Transverse colon (tissue), 4 donors: ENCODE measurements around the gene NME4. TPM values are rescaled to one million over a fixed set of nuclear protein-coding genes. Genes with fewer than 3 reads are reported as not detected.

Experiments
- DNase-seq: peaks from one replicate; pipeline ENCODE4 v3.0.0-alpha.2; 2019
- H3K27ac ChIP-seq, 4 donors: fragments of 200-600 bp; sonication (generic); 2 replicates each; pipeline ENCODE4 v1.5.1; 2016 to 2018; ENCODE audit warnings: inconsistent platforms in 4 of 4
- H3K27me3 ChIP-seq: fragments of 200-600 bp; sonication (generic); 2 replicates; pipeline ENCODE4 v1.5.1; 2017; ENCODE audit warnings: inconsistent platforms
- H3K36me3 ChIP-seq, 4 donors: fragments of 200-600 bp; sonication (generic); 2 replicates each; pipeline ENCODE4 v1.5.1; 2017 to 2019; ENCODE audit warnings: inconsistent platforms in 4 of 4
- H3K4me1 ChIP-seq, 4 donors: fragments of 200-600 bp; sonication (generic); 2 replicates each; pipeline ENCODE4 v1.5.1; 2017 to 2020; ENCODE audit warnings: inconsistent platforms in 4 of 4
- H3K4me3 ChIP-seq, 4 donors: fragments of 200-600 bp; sonication (generic); 1 replicate in 1 of 4; 2 replicates in 3 of 4; pipeline versions ENCODE4 v1.5.1 to v1.6.1; 2017 to 2019; ENCODE audit warnings: inconsistent platforms in 4 of 4
- H3K9me3 ChIP-seq, 2 donors: fragments of 200-600 bp; sonication (generic); 2 replicates each; pipeline ENCODE4 v1.5.1; 2017 to 2019; ENCODE audit warnings: inconsistent platforms in 2 of 2
- CTCF ChIP-seq, 5 experiments: fragments of 200-600 bp in 3 of 5; fragments of 450-650 bp in 2 of 5; sonication (generic) in 3 of 5; IDR thresholded peaks; 1 replicate in 2 of 5; 2 replicates in 3 of 5; pipeline ENCODE4 v1.5.1; 2016 to 2017; ENCODE audit warnings: antibody characterized with exemption in 5 of 5, inconsistent platforms in 3 of 5, mild to moderate bottlenecking in 2 of 5, moderate library complexity in 1 of 5
- EP300 ChIP-seq: sonication (generic); formaldehyde crosslinking; IDR thresholded peaks from one replicate; pipeline ENCODE4 v1.6.1; 2017; ENCODE audit warnings: antibody characterized with exemption, low read depth
- POLR2A ChIP-seq: fragments of 450-650 bp; IDR thresholded peaks from one replicate; pipeline ENCODE4 v1.6.1; 2016; ENCODE audit warnings: antibody characterized with exemption, mild to moderate bottlenecking, moderate library complexity
- POLR2AphosphoS5 ChIP-seq, 3 donors: sonication (generic); formaldehyde crosslinking; IDR thresholded peaks; one replicate each; pipeline ENCODE4 v1.6.1; 2016; ENCODE audit warnings: antibody characterized with exemption in 3 of 3
- WGBS, 2 donors: methylation state at CpG; one replicate each; pipeline ENCODE4 v1.1.5; 2018; ENCODE audit warnings: low coverage in 1 of 2; 5-methylcytosine and 5-hydroxymethylcytosine counted together
- in situ Hi-C, 4 donors: fragments of 200-750 bp; cut with MboI; loops; one replicate each; pipeline versions ENCODE4 v1.15.0 to v1.15.1; 2017; ENCODE audit warnings: low sequenced_read_pairs in 3 of 4, low pct_ligation_motif_present in 1 of 4, low pct_unique_long_range_greater_than_20kb in 1 of 4
- intact Hi-C: fragments of 100-400 bp; cut with DNase I; formaldehyde crosslinking; loops from one replicate; pipeline ENCODE4 v1.15.1; 2023; ENCODE audit warnings: low total_unique reads
- total RNA-seq, 4 donors: library from RNA; depleted of rRNA; stranded (reverse); fragments of >200 nt; gene quantifications; one replicate each; pipeline ENCODE4 v1.1.0, GENCODE V29; 2016

The NME4 gene
- total RNA-seq, 4 donors from 2014 or later, result 37.5 to 82.3 (median 58.1) TPM

- in situ Hi-C loops (no loop called here), intact Hi-C loops (no loop called here)
- WGBS, 2 donors, result 86% methylated on average over 23 of the region's 27 CpGs; no CpG with 5 or more reads in 1 of the 2 donors
- H3K9me3 ChIP-seq, result no peaks in the 10 kb centered on the region
- H3K36me3 ChIP-seq, result peaks cover 0 to 4% (median 0%) of the 10 kb centered on the region in 4 donors
- peaks cover 0 to 15% (median 6%) of the 10 kb centered on the region in 4 donors for H3K4me1 ChIP-seq
- no peaks in the 10 kb centered on the region for H3K27me3 ChIP-seq
- no peak for DNase-seq
- no peak overlapping the region for H3K27ac ChIP-seq
- TF ChIP-seq CTCF (IDR thresholded peaks at IDR 0.05), result no peak
- no peak for TF ChIP-seq POLR2AphosphoS5 (IDR thresholded peaks at IDR 0.05)
- no peak for TF ChIP-seq POLR2A
- no peak for TF ChIP-seq EP300
- H3K4me3 ChIP-seq, result no peak overlapping the region
Measured at GRCh38 chr16:405548-406506, 8.8 kb downstream of the NME4 start.

GRCh38 chr16:407253-407652 is 10.3 kb downstream of the NME4 start:
- Histone ChIP-seq H3K9me3 (no peaks in the 10 kb centered on the region), H3K27me3 (no peaks in the 10 kb centered on the region), H3K27ac (no peak overlapping the region), H3K4me1 (peaks cover 0 to 9% (median 3%) of the 10 kb centered on the region in 4 donors), H3K4me3 (no peak overlapping the region), H3K36me3 (peaks cover 0 to 4% (median 0%) of the 10 kb centered on the region in 4 donors)
- WGBS, 2 donors, result 93% methylated on average over 16 of the region's 16 CpGs; no CpG with 5 or more reads in 1 of the 2 donors
- DNase-seq, result no peak
- intact Hi-C loops, result no loop called here
- in situ Hi-C loops, result no loop called here
- no peak for TF ChIP-seq CTCF (IDR thresholded peaks at IDR 0.05)
- no peak for TF ChIP-seq POLR2A
- TF ChIP-seq POLR2AphosphoS5 (IDR thresholded peaks at IDR 0.05), result no peak
- no peak for TF ChIP-seq EP300

- DNase-seq, result no peak
- peaks cover 0 to 4% (median 0%) of the 10 kb centered on the region in 4 donors for H3K36me3 ChIP-seq
- intact Hi-C loops, result no loop called here
- in situ Hi-C loops, result no loop called here
- no peak overlapping the region for H3K4me3 ChIP-seq
- H3K27ac ChIP-seq, result no peak overlapping the region
- H3K27me3 ChIP-seq, result no peaks in the 10 kb centered on the region
- TF ChIP-seq EP300, result no peak
- H3K9me3 ChIP-seq, result no peaks in the 10 kb centered on the region
- H3K4me1 ChIP-seq, result no peaks in the 10 kb centered on the region
- WGBS, 2 donors, result 89% methylated on average over 31 of the region's 36 CpGs; no CpG with 5 or more reads in 1 of the 2 donors
Measured at GRCh38 chr16:410516-411178, 13.6 kb downstream of the NME4 start.

- 96% methylated on average over 22 of the region's 26 CpGs; no CpG with 5 or more reads in 1 of the 2 donors for WGBS, 2 donors
- Histone ChIP-seq H3K27me3 (no peaks in the 10 kb centered on the region), H3K4me3 (no peak overlapping the region), H3K4me1 (no peaks in the 10 kb centered on the region), H3K9me3 (no peaks in the 10 kb centered on the region), H3K36me3 (peaks cover 0 to 4% (median 0%) of the 10 kb centered on the region in 4 donors), H3K27ac (no peak overlapping the region)
- in situ Hi-C loops (no loop called here), intact Hi-C loops (no loop called here)
- no peak for DNase-seq
- TF ChIP-seq POLR2AphosphoS5 (IDR thresholded peaks at IDR 0.05) (no peak), CTCF (IDR thresholded peaks at IDR 0.05) (no peak), EP300 (no peak), POLR2A (no peak)
Measured at GRCh38 chr16:411576-412265, 14.7 kb downstream of the NME4 start.
